GM12878 (cell line): ENCODE results near the gene MYH6. TPM values are rescaled to one million over a fixed set of nuclear protein-coding genes. Genes with fewer than 3 reads are reported as not detected.

Source experiments
- ATAC-seq: fragments of 200-7000 bp; cut with Tn5 transposase; 3 replicates; pipeline ENCODE4 v1.9.1; 2020; ENCODE audit warnings: mild to moderate bottlenecking, moderate library complexity
- BruUV-seq: library from RNA; stranded (reverse); fragments of 400-500 nt; replicated peaks from 2 replicates; lab custom pipeline; 2021; lab: Mats Ljungman, UMichigan
- CTCF ChIA-PET: fragments of 300-600 bp; sonication (Branson Sonifier 250); formaldehyde crosslinking; extraction: SDS; loops from one replicate; lab custom pipeline; 2021; ENCODE audit warnings: inconsistent platforms; lab: Yijun Ruan, JAX
- POLR2A ChIA-PET: fragments of 350-600 bp; formaldehyde crosslinking; extraction: SDS; loops from one replicate; lab custom pipeline; 2021; ENCODE audit warnings: inconsistent platforms; lab: Charles Lee
- RAD21 ChIA-PET: fragments of 300-600 bp; sonication (Branson Sonifier 250); formaldehyde crosslinking; loops from one replicate; lab custom pipeline; 2023; ENCODE audit warnings: antibody characterized with exemption; ENCODE audit not compliant: unreplicated experiment; lab: Charles Lee
- SMC1A ChIA-PET: fragments of 300-600 bp; sonication (Branson Sonifier 250); formaldehyde crosslinking; loops from one replicate; lab custom pipeline; 2023; ENCODE audit not compliant: unreplicated experiment, uncharacterized antibody; lab: Charles Lee
- DNase-seq: peaks from one replicate; pipeline ENCODE4 v3.0.0-alpha.2; 2011; ENCODE audit warnings: low read depth, low spot score
- FAIRE-seq: peaks from 3 replicates; lab custom pipeline; 2011; peaks lifted over from hg19 to GRCh38; lab: Jason Lieb, UNC
- H2AFZ ChIP-seq: 2 replicates; pipeline ENCODE4 v1.6.0; 2011; ENCODE audit warnings: low read depth, low read length, control low read depth; ENCODE audit not compliant: control insufficient read depth
- H3K27ac ChIP-seq: 2 replicates; pipeline ENCODE4 v1.5.1; 2011; ENCODE audit warnings: control low read depth; ENCODE audit not compliant: control insufficient read depth, insufficient read depth
- H3K27me3 ChIP-seq, 2 experiments: replicated peaks in 1 of 2; 2 replicates each; pipeline versions ENCODE4 v1.6.0 to v1.6.1; 2011; ENCODE audit warnings: low read length in 1 of 2; ENCODE audit not compliant: control insufficient read depth in 2 of 2, insufficient read depth in 2 of 2
- H3K36me3 ChIP-seq, 2 experiments: 2 replicates each; pipeline ENCODE4 v1.5.1; 2011; ENCODE audit warnings: low read length in 1 of 2; ENCODE audit not compliant: control insufficient read depth in 2 of 2, insufficient read depth in 2 of 2
- H3K4me1 ChIP-seq: 2 replicates; pipeline ENCODE4 v1.6.1; 2011; ENCODE audit warnings: mild to moderate bottlenecking, low read length, moderate library complexity, mixed read lengths; ENCODE audit not compliant: control insufficient read depth, insufficient read depth
- H3K4me2 ChIP-seq: 2 replicates; pipeline ENCODE4 v1.6.0; 2011; ENCODE audit warnings: control low read depth; ENCODE audit not compliant: control insufficient read depth, insufficient read depth
- H3K4me3 ChIP-seq: fragments of 200-600 bp; sonication (generic); 2 replicates; pipeline ENCODE4 v1.5.1; 2016
- H3K79me2 ChIP-seq: 2 replicates; pipeline ENCODE4 v1.6.0; 2011; ENCODE audit warnings: low read length; ENCODE audit not compliant: control insufficient read depth, insufficient read depth
- H3K9ac ChIP-seq: 2 replicates; pipeline ENCODE4 v1.8.0; 2011; ENCODE audit warnings: low read length, control low read depth, mixed read lengths; ENCODE audit not compliant: control insufficient read depth, insufficient read depth
- H3K9me3 ChIP-seq: replicated peaks from 3 replicates; pipeline ENCODE4 v1.5.1; 2011; ENCODE audit warnings: mild to moderate bottlenecking, low read length; ENCODE audit not compliant: control insufficient read depth, insufficient read depth
- H4K20me1 ChIP-seq: 2 replicates; pipeline ENCODE4 v1.6.0; 2011; ENCODE audit not compliant: control insufficient read depth, insufficient read depth
- MLLT1 ChIP-seq: fragments of 450-650 bp; IDR thresholded peaks from 2 replicates; pipeline ENCODE4 v1.6.1; 2016; ENCODE audit warnings: mild to moderate bottlenecking
- NBN ChIP-seq: fragments of 450-650 bp; IDR thresholded peaks from 2 replicates; pipeline ENCODE4 v1.6.1; 2016
- NFIC ChIP-seq: IDR thresholded peaks from 2 replicates; pipeline ENCODE4 v1.6.1; 2012; ENCODE audit warnings: low read depth, mild to moderate bottlenecking, inconsistent platforms, low read length, moderate library complexity
- NR2C2 ChIP-seq: IDR thresholded peaks from 2 replicates; pipeline ENCODE4 v1.6.1; 2011; ENCODE audit warnings: borderline replicate concordance, low read depth; ENCODE audit not compliant: control insufficient read depth, insufficient read length
- PBX3 ChIP-seq: IDR thresholded peaks from 2 replicates; pipeline ENCODE4 v1.6.1; 2011; ENCODE audit warnings: mild to moderate bottlenecking, low read depth, low read length, moderate library complexity; ENCODE audit not compliant: insufficient replicate concordance
- RAD21 ChIP-seq: IDR thresholded peaks from 2 replicates; pipeline ENCODE4 v1.6.1; 2011; ENCODE audit warnings: mild to moderate bottlenecking, low read depth, low read length, moderate library complexity; ENCODE audit not compliant: insufficient read depth
- RAD51 ChIP-seq: fragments of 450-650 bp; IDR thresholded peaks from 2 replicates; pipeline ENCODE4 v1.6.1; 2016; ENCODE audit warnings: moderate library complexity, mild to moderate bottlenecking, inconsistent platforms
- RCOR1 ChIP-seq: conservative IDR thresholded peaks from 2 replicates; pipeline ENCODE4 v1.6.1; 2012; ENCODE audit warnings: low read depth, low read length, improper control_type of control experiment
- SMC3 ChIP-seq: IDR thresholded peaks from 2 replicates; pipeline ENCODE4 v1.6.1; 2011; ENCODE audit warnings: low read length, improper control_type of control experiment, borderline replicate concordance
- SP1 ChIP-seq: IDR thresholded peaks from one replicate; pipeline ENCODE4 v1.6.1; 2011; ENCODE audit warnings: low read depth, low read length
- SREBF2 ChIP-seq: IDR thresholded peaks from 2 replicates; pipeline ENCODE4 v1.6.1; 2012; ENCODE audit warnings: mild to moderate bottlenecking, low read length
- TCF12 ChIP-seq: IDR thresholded peaks from 2 replicates; pipeline ENCODE4 v1.6.1; 2011; ENCODE audit warnings: low read depth, mild to moderate bottlenecking, low read length
- ZBTB33 ChIP-seq: fragments of 450-650 bp; IDR thresholded peaks from 2 replicates; pipeline ENCODE4 v1.6.1; 2017; ENCODE audit warnings: mild to moderate bottlenecking
- WGBS: methylation state at CpG from one replicate; pipeline ENCODE4 v1.1.6; 2016; ENCODE audit warnings: low lambda C conversion rate; ENCODE audit not compliant: insufficient replicate concordance, insufficient coverage; ENCODE audit errors: missing lambda C conversion rate; 5-methylcytosine and 5-hydroxymethylcytosine counted together
- in situ Hi-C: fragments of 300-500 bp; cut with MboI; formaldehyde crosslinking; loops from 9 replicates; pipeline ENCODE4 v1.14.3; 2018; ENCODE audit warnings: mixed read lengths
- intact Hi-C: fragments of 100-400 bp; cut with micrococcal nuclease; formaldehyde crosslinking; loops from one replicate; pipeline ENCODE4 v1.14.2; 2022; ENCODE audit not compliant: unreplicated experiment
- polyA plus RNA-seq, 11 experiments: library from polyadenylated mRNA; depleted of rRNA in 4 of 11; unstranded in 6 of 11; stranded (reverse) in 5 of 11; fragments of >200 nt; fragmentation: Nextera tagmentation in 4 of 11; fragmentation: Illumina TruSeq in 1 of 11; extraction: Ambion mirVana in 4 of 11; extraction: Trizol in 1 of 11; gene quantifications; 1 replicate in 1 of 11; 2 replicates in 10 of 11; pipeline versions ENCODE4 v1.2.1 to v1.2.3, GENCODE V29; 2011 to 2016; ENCODE audit warnings: inconsistent platforms in 2 of 11, missing spikeins in 2 of 11, low read depth in 1 of 11
- total RNA-seq, 4 experiments: library from RNA; depleted of rRNA in 3 of 4; stranded (reverse); fragments of >200 nt in 3 of 4; fragmentation: Illumina TruSeq in 1 of 4; extraction: Trizol in 1 of 4; gene quantifications; 2 replicates each; pipeline versions ENCODE4 v1.2.1 to v1.2.3, GENCODE V29; 2013 to 2021
- TF ChIP-seq, protein P1 (sequence below): fragments of 450-650 bp; IDR thresholded peaks from 2 replicates; pipeline ENCODE4 v1.6.1; 2017; ENCODE audit warnings: mild to moderate bottlenecking, moderate library complexity

MYH6 gene
- total and polyA plus RNA-seq, 10 of the 15 experiments (the other 5 are each of a cell fraction or from before 2014, with no cell fraction given): 0.01 to 0.84 (median 0.05) TPM; not detected in 7

- CTCF ChIA-PET: interaction anchor here (1.1 to 5.7 kb wide), 3 partner anchors 48 to 257 kb away, joined by 4 to 52 read pairs (median 4); no protein-coding TSS in a partner anchor
- no peaks in the 10 kb centered on the region for H4K20me1 ChIP-seq
- no peaks in the 10 kb centered on the region for H3K4me1 ChIP-seq
- POLR2A ChIA-PET: no interaction called here
- H3K27ac ChIP-seq: no peak overlapping the region
- no peak overlapping the region for H2AFZ ChIP-seq
- H3K9ac ChIP-seq: no peak overlapping the region
- no peaks in the 10 kb centered on the region; a peak in 1 of 4 replicates for H3K27me3 ChIP-seq
- no TSS peak for BruUV-seq
- DNase-seq (no peak), ATAC-seq (no peak), FAIRE-seq (no peak)
- H3K36me3 ChIP-seq: no peaks in the 10 kb centered on the region
- RAD21 ChIA-PET: no interaction called here
- no peak overlapping the region for H3K4me2 ChIP-seq
- no peaks in the 10 kb centered on the region for H3K9me3 ChIP-seq
- intact Hi-C loops (no loop called here), in situ Hi-C loops (no loop called here)
- TF ChIP-seq RAD51: no peak
- TF ChIP-seq SMC3: no peak
- TF ChIP-seq NFIC: no peak
- TF ChIP-seq, protein P1, sequence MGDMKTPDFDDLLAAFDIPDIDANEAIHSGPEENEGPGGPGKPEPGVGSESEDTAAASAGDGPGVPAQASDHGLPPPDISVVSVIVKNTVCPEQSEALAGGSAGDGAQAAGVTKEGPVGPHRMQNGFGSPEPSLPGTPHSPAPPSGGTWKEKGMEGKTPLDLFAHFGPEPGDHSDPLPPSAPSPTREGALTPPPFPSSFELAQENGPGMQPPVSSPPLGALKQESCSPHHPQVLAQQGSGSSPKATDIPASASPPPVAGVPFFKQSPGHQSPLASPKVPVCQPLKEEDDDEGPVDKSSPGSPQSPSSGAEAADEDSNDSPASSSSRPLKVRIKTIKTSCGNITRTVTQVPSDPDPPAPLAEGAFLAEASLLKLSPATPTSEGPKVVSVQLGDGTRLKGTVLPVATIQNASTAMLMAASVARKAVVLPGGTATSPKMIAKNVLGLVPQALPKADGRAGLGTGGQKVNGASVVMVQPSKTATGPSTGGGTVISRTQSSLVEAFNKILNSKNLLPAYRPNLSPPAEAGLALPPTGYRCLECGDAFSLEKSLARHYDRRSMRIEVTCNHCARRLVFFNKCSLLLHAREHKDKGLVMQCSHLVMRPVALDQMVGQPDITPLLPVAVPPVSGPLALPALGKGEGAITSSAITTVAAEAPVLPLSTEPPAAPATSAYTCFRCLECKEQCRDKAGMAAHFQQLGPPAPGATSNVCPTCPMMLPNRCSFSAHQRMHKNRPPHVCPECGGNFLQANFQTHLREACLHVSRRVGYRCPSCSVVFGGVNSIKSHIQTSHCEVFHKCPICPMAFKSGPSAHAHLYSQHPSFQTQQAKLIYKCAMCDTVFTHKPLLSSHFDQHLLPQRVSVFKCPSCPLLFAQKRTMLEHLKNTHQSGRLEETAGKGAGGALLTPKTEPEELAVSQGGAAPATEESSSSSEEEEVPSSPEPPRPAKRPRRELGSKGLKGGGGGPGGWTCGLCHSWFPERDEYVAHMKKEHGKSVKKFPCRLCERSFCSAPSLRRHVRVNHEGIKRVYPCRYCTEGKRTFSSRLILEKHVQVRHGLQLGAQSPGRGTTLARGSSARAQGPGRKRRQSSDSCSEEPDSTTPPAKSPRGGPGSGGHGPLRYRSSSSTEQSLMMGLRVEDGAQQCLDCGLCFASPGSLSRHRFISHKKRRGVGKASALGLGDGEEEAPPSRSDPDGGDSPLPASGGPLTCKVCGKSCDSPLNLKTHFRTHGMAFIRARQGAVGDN: no peak
- no peak for TF ChIP-seq NBN
- TF ChIP-seq PBX3: no peak
- no peak for TF ChIP-seq RAD21
- no peak for TF ChIP-seq SP1
- TF ChIP-seq NR2C2: no peak
- no peak for TF ChIP-seq SREBF2
- no peak for TF ChIP-seq TCF12
- no peak for TF ChIP-seq MLLT1
- TF ChIP-seq RCOR1: no peak
- TF ChIP-seq ZBTB33: no peak
- SMC1A ChIA-PET: interaction anchor here (0.9 kb wide), 1 partner anchor 10 kb away, joined by 3 read pairs; no protein-coding TSS in a partner anchor
- WGBS: 28% methylated on average over 11 of the region's 11 CpGs
- no peaks in the 10 kb centered on the region for H3K79me2 ChIP-seq
- H3K4me3 ChIP-seq: no peak overlapping the region
Observed at GRCh38 chr14:23377198-23377550, 30.9 kb downstream of the MYH6 start.
